Nucleus accumbens (tissue), 56 donors: Measurements from ENCODE around the gene SYNJ2.
"Not testable (repeated sequence)": the region's sequence is repeated elsewhere in the genome, so short reads cannot be mapped to it uniquely, and the experiment has no call there.

ENCODE experiments used
- DNase-seq, 56 donors: peaks; one replicate each; lab custom pipeline; 2025; lab: John Stamatoyannopoulos, UW

Gene SYNJ2

GRCh38 chr6:157981395-157982101 lies at the start of gene SYNJ2:
SYNJ2 (plus strand) TSS chr6:157981863; CDS start chr6:157981962, 99 bp downstream.
- DNase-seq: peak in 47 of 56 donors; percentile 15 to 78 (median 62)

GRCh38 chr6:157935786-157936185 lies 45.9 kb upstream of the SYNJ2 start:
- no peak for DNase-seq

GRCh38 chr6:157937318-157937717 lies 44.3 kb upstream of the SYNJ2 start:
- no peak for DNase-seq

- DNase-seq: no peak
Measured at GRCh38 chr6:157937916-157938315, 43.7 kb upstream of the SYNJ2 start.

GRCh38 chr6:157940375-157941036 lies 41.2 kb upstream of the SYNJ2 start:
- peak in 2 of 56 donors; percentile 41 to 48 for DNase-seq

- peak in 53 of 56 donors; percentile 23 to 91 (median 73) for DNase-seq
Measured at GRCh38 chr6:157941101-157941863, 40.4 kb upstream of the SYNJ2 start.

- no peak for DNase-seq
Measured at GRCh38 chr6:157942351-157942750, 39.3 kb upstream of the SYNJ2 start.

GRCh38 chr6:157943249-157943963 lies 38.3 kb upstream of the SYNJ2 start:
- DNase-seq: no peak

GRCh38 chr6:157943964-157944283 lies 37.7 kb upstream of the SYNJ2 start:
- no peak for DNase-seq

GRCh38 chr6:157944983-157945931 lies 36.4 kb upstream of the SYNJ2 start:
- DNase-seq: no peak

- no peak for DNase-seq
Measured at GRCh38 chr6:157946053-157946617, 35.5 kb upstream of the SYNJ2 start.

GRCh38 chr6:157946865-157947532 lies 34.7 kb upstream of the SYNJ2 start:
- peak in 14 of 56 donors; percentile 13 to 60 (median 31) for DNase-seq

GRCh38 chr6:157950899-157951298 lies 30.8 kb upstream of the SYNJ2 start:
- not testable (repeated sequence) for DNase-seq

GRCh38 chr6:157951828-157952227 lies 29.8 kb upstream of the SYNJ2 start:
- no peak for DNase-seq

GRCh38 chr6:157952861-157953351 lies 28.8 kb upstream of the SYNJ2 start:
- no peak for DNase-seq

- DNase-seq: no peak
Measured at GRCh38 chr6:157953580-157954091, 28.0 kb upstream of the SYNJ2 start.

- DNase-seq: no peak
Measured at GRCh38 chr6:157954150-157955117, 27.2 kb upstream of the SYNJ2 start.
